SK-N-SH treated with all-trans-retinoic acid at 6 μM for 48 hours (cell line): Measurements from ENCODE around the gene GMNN.

Experiments used
- ATAC-seq: fragments of 200-7000 bp; cut with Tn5 transposase; 3 replicates; pipeline ENCODE4 v1.9.1; 2020; ENCODE audit warnings: mild to moderate bottlenecking, moderate library complexity
- ARNTL ChIP-seq: fragments of 450-650 bp; formaldehyde crosslinking; IDR thresholded peaks from 2 replicates; pipeline ENCODE4 v1.5.0; 2020; ENCODE audit warnings: low read depth, mild to moderate bottlenecking, moderate library complexity, borderline replicate concordance
- BACH2 ChIP-seq: fragments of 250-450 bp; sonication (Bioruptor Pico); IDR thresholded peaks from 2 replicates; pipeline ENCODE4 v1.9.0; 2021; ENCODE audit warnings: mild to moderate bottlenecking, borderline replicate concordance
- CREB5 ChIP-seq: fragments of 250-450 bp; sonication (Bioruptor Pico); IDR thresholded peaks from 2 replicates; pipeline ENCODE4 v1.5.1; 2020; ENCODE audit warnings: low read depth, mild to moderate bottlenecking, moderate library complexity
- CSDC2 ChIP-seq: fragments of 250-450 bp; sonication (Bioruptor Pico); IDR thresholded peaks from 2 replicates; pipeline ENCODE4 v1.5.0; 2020; ENCODE audit warnings: mild to moderate bottlenecking, moderate library complexity
- CSRNP3 ChIP-seq: fragments of 250-450 bp; sonication (Bioruptor Pico); IDR thresholded peaks from 2 replicates; pipeline ENCODE4 v1.5.1; 2021; ENCODE audit warnings: mild to moderate bottlenecking, moderate library complexity
- ESRRG ChIP-seq: fragments of 250-450 bp; sonication (Bioruptor Pico); IDR thresholded peaks from 2 replicates; pipeline ENCODE4 v1.6.1; 2021; ENCODE audit warnings: mild to moderate bottlenecking
- ISL1 ChIP-seq: fragments of 250-450 bp; sonication (Bioruptor Pico); IDR thresholded peaks from 2 replicates; pipeline ENCODE4 v2.1.2; 2022; ENCODE audit warnings: mild to moderate bottlenecking, moderate library complexity
- OSR1 ChIP-seq: fragments of 250-450 bp; sonication (Bioruptor Pico); IDR thresholded peaks from 2 replicates; pipeline ENCODE4 v1.8.0; 2022; ENCODE audit warnings: moderate library complexity, mild to moderate bottlenecking, inconsistent platforms
- PATZ1 ChIP-seq: fragments of 250-450 bp; sonication (Bioruptor Pico); IDR thresholded peaks from 2 replicates; pipeline ENCODE4 v1.8.0; 2020; ENCODE audit warnings: mild to moderate bottlenecking, moderate library complexity, borderline replicate concordance
- POU6F1 ChIP-seq: fragments of 250-450 bp; sonication (Bioruptor Pico); IDR thresholded peaks from 2 replicates; pipeline ENCODE4 v1.8.0; 2021; ENCODE audit warnings: low read depth, mild to moderate bottlenecking, moderate library complexity, borderline replicate concordance
- PPARA ChIP-seq: fragments of 250-450 bp; sonication (Bioruptor Pico); IDR thresholded peaks from 2 replicates; pipeline ENCODE4 v1.5.0; 2020; ENCODE audit warnings: mild to moderate bottlenecking, borderline replicate concordance
- RARB ChIP-seq: fragments of 250-450 bp; sonication (Bioruptor Pico); IDR thresholded peaks from 2 replicates; pipeline ENCODE4 v1.8.0; 2021; ENCODE audit warnings: mild to moderate bottlenecking, moderate library complexity
- SNAI2 ChIP-seq: fragments of 250-450 bp; sonication (Bioruptor Pico); IDR thresholded peaks from 2 replicates; pipeline ENCODE4 v1.5.0; 2020; ENCODE audit warnings: mild to moderate bottlenecking, moderate library complexity
- TCF4 ChIP-seq: fragments of 250-450 bp; sonication (Bioruptor Pico); IDR thresholded peaks from 2 replicates; pipeline ENCODE4 v1.8.0; 2021; ENCODE audit warnings: mild to moderate bottlenecking, moderate library complexity, borderline replicate concordance
- TOX ChIP-seq: fragments of 250-450 bp; sonication (Bioruptor Pico); IDR thresholded peaks from 2 replicates; pipeline ENCODE4 v1.8.0; 2021; ENCODE audit warnings: mild to moderate bottlenecking, moderate library complexity, borderline replicate concordance
- TSHZ2 ChIP-seq: fragments of 250-450 bp; sonication (Bioruptor Pico); IDR thresholded peaks from 2 replicates; pipeline ENCODE4 v1.5.0; 2020; ENCODE audit warnings: mild to moderate bottlenecking, moderate library complexity
- ZC3H10 ChIP-seq: fragments of 250-450 bp; sonication (Bioruptor Pico); IDR thresholded peaks from 2 replicates; pipeline ENCODE4 v1.5.1; 2021; ENCODE audit warnings: mild to moderate bottlenecking, moderate library complexity
- ZFP3 ChIP-seq: fragments of 250-450 bp; sonication (Bioruptor Pico); IDR thresholded peaks from 2 replicates; pipeline ENCODE4 v1.5.0; 2020; ENCODE audit warnings: mild to moderate bottlenecking, moderate library complexity
- ZFP30 ChIP-seq: fragments of 450-650 bp; formaldehyde crosslinking; IDR thresholded peaks from 2 replicates; pipeline ENCODE4 v1.5.0; 2022; ENCODE audit warnings: mild to moderate bottlenecking, moderate library complexity
- ZNF565 ChIP-seq: fragments of 450-650 bp; formaldehyde crosslinking; conservative IDR thresholded peaks from 2 replicates; pipeline ENCODE4 v1.5.0; 2020; ENCODE audit warnings: low read depth, mild to moderate bottlenecking, moderate library complexity
- ZNF70 ChIP-seq: fragments of 450-650 bp; formaldehyde crosslinking; IDR thresholded peaks from 2 replicates; pipeline ENCODE4 v1.5.0; 2020; ENCODE audit warnings: mild to moderate bottlenecking, moderate library complexity
- ZNF8 ChIP-seq: fragments of 450-650 bp; formaldehyde crosslinking; IDR thresholded peaks from 2 replicates; pipeline ENCODE4 v1.5.0; 2020; ENCODE audit warnings: mild to moderate bottlenecking, moderate library complexity

The GMNN gene

GRCh38 chr6:24818346-24818745, 43.6 kb downstream of the GMNN start:
- no peak for TF ChIP-seq ZNF565 (CRISPR knock-in tag)
- TF ChIP-seq ZFP30 (CRISPR knock-in tag): no peak
- no peak for TF ChIP-seq ESRRG (CRISPR knock-in tag)
- TF ChIP-seq ZFP3 (CRISPR knock-in tag): no peak
- no peak for TF ChIP-seq BACH2 (CRISPR knock-in tag)
- TF ChIP-seq ZNF70 (CRISPR knock-in tag): no peak
- ATAC-seq: no peak

GRCh38 chr6:24821860-24822444, 47.2 kb downstream of the GMNN start:
- ATAC-seq: no peak
- TF ChIP-seq POU6F1 (CRISPR knock-in tag) (no peak), TSHZ2 (CRISPR knock-in tag) (no peak), ZNF70 (CRISPR knock-in tag) (no peak), PPARA (no peak), SNAI2 (CRISPR knock-in tag) (no peak), ZC3H10 (CRISPR knock-in tag) (no peak), ZFP3 (CRISPR knock-in tag) (no peak), ARNTL (no peak), ESRRG (CRISPR knock-in tag) (no peak), CSDC2 (no peak), PATZ1 (CRISPR knock-in tag) (no peak), ZNF565 (CRISPR knock-in tag) (no peak), RARB (no peak), OSR1 (CRISPR knock-in tag) (no peak)
- TF ChIP-seq, all 23 proteins: peak for 0

GRCh38 chr6:24822696-24823095, 48.0 kb downstream of the GMNN start:
- TF ChIP-seq ZFP30 (CRISPR knock-in tag) (no peak), RARB (no peak), CREB5 (CRISPR knock-in tag) (no peak), ZC3H10 (CRISPR knock-in tag) (no peak), TOX (CRISPR knock-in tag) (no peak)
- ATAC-seq: no peak

GRCh38 chr6:24823185-24823584, 48.4 kb downstream of the GMNN start:
- no peak for ATAC-seq

More at GRCh38 chr6:24823185-24823584, 48.4 kb downstream of the GMNN start:
- TF ChIP-seq ISL1 (CRISPR knock-in tag) (no peak), PPARA (no peak), ARNTL (no peak), OSR1 (CRISPR knock-in tag) (no peak), SNAI2 (CRISPR knock-in tag) (no peak), TCF4 (CRISPR knock-in tag) (no peak), TOX (CRISPR knock-in tag) (no peak), POU6F1 (CRISPR knock-in tag) (no peak), RARB (no peak), CSRNP3 (CRISPR knock-in tag) (no peak), ZFP30 (CRISPR knock-in tag) (no peak), BACH2 (CRISPR knock-in tag) (no peak), ZNF565 (CRISPR knock-in tag) (no peak), ZNF8 (CRISPR knock-in tag) (no peak)
